ENCODE results near the gene DAD1. TPM values are rescaled to one million over a fixed set of nuclear protein-coding genes. Genes with fewer than 3 reads are reported as not detected.
A peak's percentile ranks its signal among the peaks of the same experiment; 100 is the strongest.

The DAD1 gene
- total RNA-seq, 2 donors from 2014 or later: 163 to 219 TPM

DNA sequence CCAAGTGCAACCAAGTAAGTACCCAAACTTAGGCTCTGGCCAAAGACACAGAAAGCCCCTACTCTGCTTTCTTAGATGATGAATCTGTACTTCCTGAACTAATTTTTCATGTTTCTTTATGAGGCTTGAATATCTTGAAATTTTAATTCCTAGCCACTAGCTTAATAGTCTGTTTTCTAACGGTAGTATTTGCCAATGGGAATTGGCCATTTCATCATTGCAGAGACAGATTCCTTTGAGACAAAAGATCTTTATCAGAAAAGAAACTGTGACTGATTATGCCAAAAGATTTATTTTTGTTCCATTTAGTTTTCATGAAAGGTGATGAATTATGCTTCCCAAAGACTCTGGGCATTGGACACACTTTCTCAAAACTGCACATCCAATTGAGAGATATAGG lies 48.7 kb downstream of the DAD1 start:
- no peaks in the 10 kb centered on the region for H3K27me3 ChIP-seq
- intact Hi-C loops (cut with DNase I): no loop called here
- no peak overlapping the region for H3K9ac ChIP-seq (ENCODE audit: low read depth in 2 of 2, low read length in 2 of 2)
- no peaks in the 10 kb centered on the region for H3K36me3 ChIP-seq
- no peak overlapping the region for H3K27ac ChIP-seq
- H3K4me3 ChIP-seq: no peak overlapping the region
- TF ChIP-seq, protein P1, sequence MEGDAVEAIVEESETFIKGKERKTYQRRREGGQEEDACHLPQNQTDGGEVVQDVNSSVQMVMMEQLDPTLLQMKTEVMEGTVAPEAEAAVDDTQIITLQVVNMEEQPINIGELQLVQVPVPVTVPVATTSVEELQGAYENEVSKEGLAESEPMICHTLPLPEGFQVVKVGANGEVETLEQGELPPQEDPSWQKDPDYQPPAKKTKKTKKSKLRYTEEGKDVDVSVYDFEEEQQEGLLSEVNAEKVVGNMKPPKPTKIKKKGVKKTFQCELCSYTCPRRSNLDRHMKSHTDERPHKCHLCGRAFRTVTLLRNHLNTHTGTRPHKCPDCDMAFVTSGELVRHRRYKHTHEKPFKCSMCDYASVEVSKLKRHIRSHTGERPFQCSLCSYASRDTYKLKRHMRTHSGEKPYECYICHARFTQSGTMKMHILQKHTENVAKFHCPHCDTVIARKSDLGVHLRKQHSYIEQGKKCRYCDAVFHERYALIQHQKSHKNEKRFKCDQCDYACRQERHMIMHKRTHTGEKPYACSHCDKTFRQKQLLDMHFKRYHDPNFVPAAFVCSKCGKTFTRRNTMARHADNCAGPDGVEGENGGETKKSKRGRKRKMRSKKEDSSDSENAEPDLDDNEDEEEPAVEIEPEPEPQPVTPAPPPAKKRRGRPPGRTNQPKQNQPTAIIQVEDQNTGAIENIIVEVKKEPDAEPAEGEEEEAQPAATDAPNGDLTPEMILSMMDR (IDR thresholded peaks at IDR 0.05): no peak
- H3K9me3 ChIP-seq: no peaks in the 10 kb centered on the region
- DNase-seq: no peak
- no peaks in the 10 kb centered on the region for H3K4me1 ChIP-seq

- Histone ChIP-seq H3K36me3 (no peaks in the 10 kb centered on the region), H3K9me3 (no peaks in the 10 kb centered on the region), H3K4me1 (no peaks in the 10 kb centered on the region), H3K27me3 (no peaks in the 10 kb centered on the region), H3K4me3 (no peak overlapping the region), H3K27ac (no peak overlapping the region), H3K9ac (ENCODE audit: low read depth in 2 of 2, low read length in 2 of 2) (no peak overlapping the region)
- DNase-seq: no peak
- intact Hi-C loops (cut with DNase I): no loop called here
- TF ChIP-seq, protein P1 (IDR thresholded peaks at IDR 0.05): no peak
These were observed 49.2 kb downstream of the DAD1 start for GRCh38 chr14:22539831-22540230.

DNA sequence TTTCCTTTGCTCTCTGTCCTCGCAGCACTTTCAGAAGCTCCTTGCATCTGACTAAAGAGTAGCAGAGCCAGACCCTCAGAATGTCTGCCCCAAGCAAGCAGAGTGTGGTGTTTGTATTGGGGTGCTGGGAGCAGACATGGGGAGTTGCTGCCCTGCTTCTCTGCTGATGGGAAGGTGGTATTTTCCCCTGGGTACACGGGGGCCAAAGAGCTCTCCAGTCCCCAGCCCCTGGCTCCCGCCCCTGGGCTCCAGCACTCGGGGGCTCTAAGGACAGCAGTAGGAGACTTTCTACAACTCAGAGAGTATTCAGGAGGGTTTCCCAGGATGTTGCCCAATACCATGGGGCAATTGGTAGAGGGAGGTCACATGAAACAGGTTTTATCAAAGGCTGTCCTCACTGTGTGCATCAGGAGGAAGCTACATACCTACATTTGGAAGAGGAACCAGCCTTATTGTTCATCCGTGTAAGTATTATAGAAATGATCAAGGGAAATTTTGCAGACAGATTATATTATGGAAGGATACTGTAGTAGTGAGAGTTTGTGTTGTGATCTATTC lies 50.3 kb downstream of the DAD1 start:
- Histone ChIP-seq H3K9me3 (no peaks in the 10 kb centered on the region), H3K4me3 (no peak overlapping the region), H3K27me3 (no peaks in the 10 kb centered on the region), H3K36me3 (no peaks in the 10 kb centered on the region), H3K9ac (ENCODE audit: low read depth in 2 of 2, low read length in 2 of 2) (no peak overlapping the region), H3K27ac (peak overlapping the region; percentile 57), H3K4me1 (no peaks in the 10 kb centered on the region)
- intact Hi-C loops (cut with DNase I): no loop called here
- DNase-seq: no peak
- TF ChIP-seq, protein P1 (IDR thresholded peaks at IDR 0.05): no peak

DNA sequence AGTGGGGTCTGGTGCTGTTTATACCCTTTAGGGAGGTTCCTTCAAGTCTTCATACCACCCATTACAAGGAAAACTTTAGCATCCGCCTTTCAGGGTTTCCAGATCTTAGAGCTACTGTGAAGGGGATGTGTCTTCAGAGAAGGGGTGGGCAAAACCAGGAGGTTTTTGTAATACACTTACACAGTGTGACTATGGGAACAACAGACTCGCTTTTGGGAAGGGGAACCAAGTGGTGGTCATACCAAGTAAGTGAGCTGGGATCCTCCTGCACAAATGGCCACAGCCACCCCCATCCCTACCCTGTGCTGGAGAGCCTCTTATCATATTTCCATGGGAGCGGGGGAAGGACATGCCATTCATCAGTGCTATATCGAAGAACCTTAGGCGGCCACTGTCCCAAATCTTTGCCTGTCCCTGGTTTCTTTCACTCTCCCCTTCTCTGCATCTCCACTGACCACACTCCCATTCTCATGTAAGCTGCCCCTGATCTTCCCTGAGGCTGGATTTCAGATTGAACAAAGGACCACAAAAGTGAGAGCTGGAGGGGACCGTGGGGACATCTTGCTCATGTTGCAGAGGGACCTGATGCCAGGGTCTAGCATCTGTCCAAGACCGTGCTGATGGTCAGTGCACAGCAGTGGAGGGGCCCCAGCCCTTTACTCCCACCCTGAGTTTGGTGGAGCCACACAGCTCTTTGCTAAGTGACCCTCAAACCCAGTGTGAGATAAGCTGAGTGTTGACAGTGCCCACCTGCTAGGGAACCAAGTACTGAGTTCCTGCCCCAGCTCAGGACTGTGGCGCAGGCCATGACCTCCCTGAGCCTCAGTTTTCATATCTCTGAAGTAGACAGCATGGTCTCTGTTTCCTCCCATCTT lies 51.4 kb downstream of the DAD1 start:
- no peak overlapping the region for H3K4me3 ChIP-seq
- H3K27me3 ChIP-seq: no peaks in the 10 kb centered on the region
- H3K9me3 ChIP-seq: no peaks in the 10 kb centered on the region
- H3K9ac ChIP-seq (ENCODE audit: low read depth in 2 of 2, low read length in 2 of 2): peak overlapping the region in 1 of 2 donors; percentile 19
- no peaks in the 10 kb centered on the region for H3K4me1 ChIP-seq
- DNase-seq: no peak
- H3K27ac ChIP-seq: peak overlapping the region; percentile 57
- TF ChIP-seq, protein P1 (IDR thresholded peaks at IDR 0.05): no peak
- intact Hi-C loops (cut with DNase I): no loop called here
- H3K36me3 ChIP-seq: no peaks in the 10 kb centered on the region

GRCh38 chr14:22536853-22537338 lies 52.1 kb downstream of the DAD1 start:
- H3K9me3 ChIP-seq: no peaks in the 10 kb centered on the region
- no peaks in the 10 kb centered on the region for H3K27me3 ChIP-seq
- no peaks in the 10 kb centered on the region for H3K36me3 ChIP-seq
- intact Hi-C loops (cut with DNase I): no loop called here
- no peak overlapping the region for H3K4me3 ChIP-seq
- H3K4me1 ChIP-seq: no peaks in the 10 kb centered on the region
- TF ChIP-seq, protein P1 (IDR thresholded peaks at IDR 0.05): no peak
- peak; percentile 57 for DNase-seq
- peak overlapping the region; percentile 57 for H3K27ac ChIP-seq
- H3K9ac ChIP-seq (ENCODE audit: low read depth in 2 of 2, low read length in 2 of 2): no peak overlapping the region
